Measurements from ENCODE around the gene ADGRG2.

ADGRG2 gene

GRCh38 chrX:19121898-19122640 lies at the start of gene ADGRG2:
ADGRG2 (minus strand) TSS chrX:19122468; CDS start chrX:19068834, 53,634 bp downstream.
- DNase-seq (ENCODE audit: low spot score): no peak

GRCh38 chrX:19168609-19169008 lies 46.3 kb upstream of the ADGRG2 start:
- no peak for DNase-seq (ENCODE audit: low spot score)

- DNase-seq (ENCODE audit: low spot score): no peak
These were observed 40.6 kb upstream of the ADGRG2 start for GRCh38 chrX:19162851-19163250.

GRCh38 chrX:19156186-19156585 lies 33.9 kb upstream of the ADGRG2 start:
- no peak for DNase-seq (ENCODE audit: low spot score)

GRCh38 chrX:19152762-19153161 lies 30.5 kb upstream of the ADGRG2 start:
- DNase-seq (ENCODE audit: low spot score): no peak

- no peak for DNase-seq (ENCODE audit: low spot score)
These were observed 14.8 kb upstream of the ADGRG2 start for GRCh38 chrX:19137067-19137466.

- DNase-seq (ENCODE audit: low spot score): no peak
These were observed 11.5 kb upstream of the ADGRG2 start for GRCh38 chrX:19133784-19134183.

- DNase-seq (ENCODE audit: low spot score): no peak
These were observed 11.0 kb upstream of the ADGRG2 start for GRCh38 chrX:19133231-19133630.

- no peak for DNase-seq (ENCODE audit: low spot score)
These were observed 8.4 kb upstream of the ADGRG2 start for GRCh38 chrX:19130628-19131027.

GRCh38 chrX:19129694-19130093 lies 7.4 kb upstream of the ADGRG2 start:
- no peak for DNase-seq (ENCODE audit: low spot score)

GRCh38 chrX:19127649-19128168 lies 5.4 kb upstream of the ADGRG2 start:
- no peak for DNase-seq (ENCODE audit: low spot score)

GRCh38 chrX:19122641-19123009 lies 357 bp upstream of the ADGRG2 start:
- DNase-seq (ENCODE audit: low spot score): no peak

- no peak for DNase-seq (ENCODE audit: low spot score)
These were observed 802 bp downstream of the ADGRG2 start for GRCh38 chrX:19121466-19121865.

- no peak for DNase-seq (ENCODE audit: low spot score)
These were observed 11.6 kb downstream of the ADGRG2 start for GRCh38 chrX:19110642-19111041.

- DNase-seq (ENCODE audit: low spot score): no peak
These were observed 15.2 kb downstream of the ADGRG2 start for GRCh38 chrX:19107035-19107434.

GRCh38 chrX:19100586-19100985 lies 21.7 kb downstream of the ADGRG2 start:
- no peak for DNase-seq (ENCODE audit: low spot score)

GRCh38 chrX:19097553-19098283 lies 24.6 kb downstream of the ADGRG2 start:
- DNase-seq (ENCODE audit: low spot score): no peak

- no peak for DNase-seq (ENCODE audit: low spot score)
These were observed 25.7 kb downstream of the ADGRG2 start for GRCh38 chrX:19096586-19096985.

- no peak for DNase-seq (ENCODE audit: low spot score)
These were observed 27.6 kb downstream of the ADGRG2 start for GRCh38 chrX:19094654-19095053.

- DNase-seq (ENCODE audit: low spot score): no peak
These were observed 30.7 kb downstream of the ADGRG2 start for GRCh38 chrX:19091596-19091995.

GRCh38 chrX:19089555-19090040 lies 32.7 kb downstream of the ADGRG2 start:
- no peak for DNase-seq (ENCODE audit: low spot score)

GRCh38 chrX:19086102-19086772 lies 36.0 kb downstream of the ADGRG2 start:
- DNase-seq (ENCODE audit: low spot score): no peak

- no peak for DNase-seq (ENCODE audit: low spot score)
These were observed 36.6 kb downstream of the ADGRG2 start for GRCh38 chrX:19085666-19086065.
